ENCODE results near the gene DGKI.
"Not testable (repeated sequence)": the region's sequence is repeated elsewhere in the genome, so short reads cannot be mapped to it uniquely, and the experiment has no call there.

GRCh38 chr7:137706330-137706729 lies 140.4 kb downstream of the DGKI start:
- not testable (repeated sequence) for TF ChIP-seq CTCF (IDR thresholded peaks at IDR 0.05 in 4 of 5, conservative IDR thresholded peaks at IDR 0.05 in 1 of 5); POLR2A (IDR thresholded peaks at IDR 0.05)
